Trophoblast cell (in vitro differentiated cells and primary cell): Measurements from ENCODE around the gene PSMD13.

Experiments
- DNase-seq, 2 donors: peaks; one replicate each; pipeline ENCODE4 v3.0.0-alpha.2; 2016
- H2AFZ ChIP-seq: 2 replicates; pipeline ENCODE4 v1.6.1; 2013; ENCODE audit warnings: low read length, moderate library complexity, mild to moderate bottlenecking; ENCODE audit not compliant: insufficient read depth, poor library complexity
- H2AK5ac ChIP-seq: 2 replicates; pipeline ENCODE4 v1.6.1; 2013; ENCODE audit warnings: mild to moderate bottlenecking, low read length
- H2BK120ac ChIP-seq: 2 replicates; pipeline ENCODE4 v1.6.1; 2013; ENCODE audit warnings: low read length, mild to moderate bottlenecking, moderate library complexity; ENCODE audit not compliant: insufficient read depth, poor library complexity
- H2BK12ac ChIP-seq: 2 replicates; pipeline ENCODE4 v1.6.1; 2013; ENCODE audit warnings: mild to moderate bottlenecking, low read length, moderate library complexity
- H2BK5ac ChIP-seq: 2 replicates; pipeline ENCODE4 v1.6.1; 2013; ENCODE audit warnings: low read length, low read depth, moderate library complexity, mild to moderate bottlenecking; ENCODE audit not compliant: poor library complexity
- H3K14ac ChIP-seq: 2 replicates; pipeline ENCODE4 v1.6.1; 2013; ENCODE audit warnings: mild to moderate bottlenecking, low read length
- H3K18ac ChIP-seq: 2 replicates; pipeline ENCODE4 v1.6.1; 2013; ENCODE audit warnings: mild to moderate bottlenecking, low read length
- H3K23ac ChIP-seq: 2 replicates; pipeline ENCODE4 v1.6.1; 2013; ENCODE audit warnings: low read length
- H3K27ac ChIP-seq: 2 replicates; pipeline ENCODE4 v1.5.1; 2013; ENCODE audit warnings: low read depth, mild to moderate bottlenecking, inconsistent platforms, low read length, moderate library complexity
- H3K27me3 ChIP-seq: 2 replicates; pipeline ENCODE4 v1.6.1; 2013; ENCODE audit warnings: inconsistent platforms, mild to moderate bottlenecking, low read length, moderate library complexity; ENCODE audit not compliant: insufficient read depth
- H3K36me3 ChIP-seq, 2 experiments: 1 replicate in 1 of 2; 2 replicates in 1 of 2; pipeline ENCODE4 v1.6.1; 2013; ENCODE audit warnings: low read length in 2 of 2, mild to moderate bottlenecking in 2 of 2, moderate library complexity in 1 of 2; ENCODE audit not compliant: insufficient read depth in 2 of 2, control insufficient read depth in 1 of 2
- H3K4ac ChIP-seq: 2 replicates; pipeline ENCODE4 v1.6.1; 2013; ENCODE audit warnings: low read depth, mild to moderate bottlenecking, low read length, moderate library complexity
- H3K4me1 ChIP-seq, 2 experiments: 1 replicate in 1 of 2; 2 replicates in 1 of 2; pipeline ENCODE4 v1.6.1; 2013; ENCODE audit warnings: low read length in 2 of 2, mild to moderate bottlenecking in 2 of 2, moderate library complexity in 1 of 2; ENCODE audit not compliant: insufficient read depth in 2 of 2, control insufficient read depth in 1 of 2
- H3K4me2 ChIP-seq: 2 replicates; pipeline ENCODE4 v1.6.1; 2013; ENCODE audit warnings: inconsistent platforms, mild to moderate bottlenecking, low read length, moderate library complexity
- H3K4me3 ChIP-seq: 2 replicates; pipeline ENCODE4 v1.5.1; 2013; ENCODE audit warnings: mild to moderate bottlenecking, low read depth, low read length, inconsistent platforms
- H3K79me1 ChIP-seq: one replicate; pipeline ENCODE4 v1.6.1; 2013; ENCODE audit warnings: low read length
- H3K79me2 ChIP-seq: 2 replicates; pipeline ENCODE4 v1.6.1; 2013; ENCODE audit warnings: low read length, mild to moderate bottlenecking; ENCODE audit not compliant: control insufficient read depth, insufficient read depth, poor library complexity
- H3K9ac ChIP-seq: 2 replicates; pipeline ENCODE4 v1.6.1; 2013; ENCODE audit warnings: mild to moderate bottlenecking, low read length
- H3K9me3 ChIP-seq: 2 replicates; pipeline ENCODE4 v1.6.1; 2013; ENCODE audit warnings: low read depth, mild to moderate bottlenecking, control low read depth, inconsistent platforms, low read length; ENCODE audit not compliant: insufficient read depth
- H4K12ac ChIP-seq: 2 replicates; pipeline ENCODE4 v1.6.1; 2013; ENCODE audit warnings: low read depth, mild to moderate bottlenecking, low read length, moderate library complexity
- H4K8ac ChIP-seq: 2 replicates; pipeline ENCODE4 v1.6.1; 2013; ENCODE audit warnings: low read depth, mild to moderate bottlenecking, low read length, moderate library complexity
- H4K91ac ChIP-seq: one replicate; pipeline ENCODE4 v1.6.1; 2013; ENCODE audit warnings: low read depth, mild to moderate bottlenecking, low read length, moderate library complexity
- WGBS: extraction: QIAGEN DNeasy Blood & Tissue Kit; methylation state at CpG from one replicate; pipeline ENCODE4 v1.1.7; 2013; ENCODE audit warnings: missing lambda C conversion rate; ENCODE audit not compliant: insufficient read length, insufficient coverage; ENCODE audit errors: extremely low coverage; 5-methylcytosine and 5-hydroxymethylcytosine counted together

Gene PSMD13

DNA sequence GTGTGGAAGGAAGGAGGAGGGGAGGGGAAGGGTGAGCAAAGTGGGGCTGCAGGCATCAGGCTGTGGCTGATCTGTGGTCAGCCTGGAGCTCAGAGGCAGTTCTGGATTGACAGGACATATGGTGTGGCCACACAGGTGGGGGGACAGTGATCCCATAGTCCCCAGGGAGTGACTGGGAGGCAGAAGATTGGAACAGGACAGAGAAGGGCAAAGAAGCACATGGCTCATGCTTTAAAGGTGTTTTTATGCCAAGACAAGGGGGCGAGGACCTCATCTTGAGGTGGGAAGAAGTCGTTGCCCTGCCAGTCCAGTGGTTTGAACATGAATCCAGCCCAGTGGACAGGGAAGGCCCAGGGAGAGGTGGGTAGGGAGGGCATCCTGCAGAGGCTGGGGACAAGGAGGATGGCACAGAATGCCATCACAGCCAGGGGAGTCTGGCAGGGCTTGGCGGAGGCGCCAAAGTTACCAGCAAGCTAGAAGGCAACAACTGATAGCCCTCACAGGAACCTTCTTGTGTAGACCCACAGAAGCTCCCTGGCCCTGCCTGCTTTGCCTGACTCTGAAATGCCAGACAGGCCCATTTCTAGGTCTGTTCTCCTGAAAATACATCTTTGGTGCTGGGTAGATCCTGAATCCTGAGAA, 32.7 kb upstream of the PSMD13 start:
- Histone ChIP-seq H2BK5ac (no peak overlapping the region), H3K4me1 (peaks cover 9 to 14% of the 10 kb centered on the region in 2 experiments), H3K27ac (no peak overlapping the region), H4K8ac (no peak overlapping the region), H2BK12ac (no peak overlapping the region), H3K9me3 (no peaks in the 10 kb centered on the region), H3K79me1 (peaks cover 18% of the 10 kb centered on the region), H2AFZ (no peak overlapping the region), H2BK120ac (no peak overlapping the region), H3K9ac (no peak overlapping the region), H2AK5ac (no peak overlapping the region), H3K14ac (no peak overlapping the region), H3K4ac (no peak overlapping the region), H4K12ac (no peak overlapping the region), H3K36me3 (peaks cover 35 to 38% of the 10 kb centered on the region in 2 experiments), H3K4me2 (no peak overlapping the region), H3K18ac (no peak overlapping the region), H3K27me3 (no peaks in the 10 kb centered on the region), H3K79me2 (peaks cover 24% of the 10 kb centered on the region), H4K91ac (no peak overlapping the region), H3K23ac (no peak overlapping the region), H3K4me3 (no peak overlapping the region)
- no peak for DNase-seq
- WGBS: no CpG with 5 or more reads among the region's 4 CpGs

GRCh38 chr11:204587-205109, 32.1 kb upstream of the PSMD13 start:
- Histone ChIP-seq H2AK5ac (no peak overlapping the region), H2AFZ (no peak overlapping the region), H4K91ac (no peak overlapping the region), H3K4ac (no peak overlapping the region), H3K4me1 (peaks cover 13 to 19% of the 10 kb centered on the region in 2 experiments), H3K18ac (no peak overlapping the region), H3K27ac (no peak overlapping the region), H3K23ac (no peak overlapping the region), H2BK5ac (no peak overlapping the region), H3K4me2 (no peak overlapping the region), H4K8ac (no peak overlapping the region), H3K27me3 (no peaks in the 10 kb centered on the region), H3K9ac (no peak overlapping the region), H3K36me3 (peaks cover 39 to 42% of the 10 kb centered on the region in 2 experiments), H4K12ac (no peak overlapping the region), H3K79me2 (peaks cover 29% of the 10 kb centered on the region), H3K4me3 (no peak overlapping the region), H3K79me1 (peaks cover 21% of the 10 kb centered on the region), H2BK120ac (no peak overlapping the region), H2BK12ac (no peak overlapping the region), H3K14ac (no peak overlapping the region), H3K9me3 (no peaks in the 10 kb centered on the region)
- WGBS: no CpG with 5 or more reads among the region's 12 CpGs
- no peak for DNase-seq

- Histone ChIP-seq H2BK12ac (no peak overlapping the region), H3K36me3 (peaks cover 43 to 47% of the 10 kb centered on the region in 2 experiments), H2BK5ac (no peak overlapping the region), H3K4me3 (no peak overlapping the region), H3K18ac (peak overlapping the region; percentile 15), H4K91ac (no peak overlapping the region), H4K12ac (no peak overlapping the region), H3K9ac (no peak overlapping the region), H3K4ac (peak overlapping the region; percentile 44), H2AK5ac (no peak overlapping the region), H3K23ac (no peak overlapping the region), H3K4me2 (no peak overlapping the region), H3K14ac (no peak overlapping the region), H3K79me2 (peaks cover 34% of the 10 kb centered on the region), H3K27ac (no peak overlapping the region), H2AFZ (no peak overlapping the region), H3K9me3 (no peaks in the 10 kb centered on the region), H3K27me3 (no peaks in the 10 kb centered on the region), H4K8ac (no peak overlapping the region), H3K79me1 (peaks cover 24% of the 10 kb centered on the region), H3K4me1 (peaks cover 19 to 26% of the 10 kb centered on the region in 2 experiments), H2BK120ac (no peak overlapping the region)
- no peak for DNase-seq
- no CpG with 5 or more reads among the region's 16 CpGs for WGBS
Observed at GRCh38 chr11:205221-206001, 31.4 kb upstream of the PSMD13 start.

DNA sequence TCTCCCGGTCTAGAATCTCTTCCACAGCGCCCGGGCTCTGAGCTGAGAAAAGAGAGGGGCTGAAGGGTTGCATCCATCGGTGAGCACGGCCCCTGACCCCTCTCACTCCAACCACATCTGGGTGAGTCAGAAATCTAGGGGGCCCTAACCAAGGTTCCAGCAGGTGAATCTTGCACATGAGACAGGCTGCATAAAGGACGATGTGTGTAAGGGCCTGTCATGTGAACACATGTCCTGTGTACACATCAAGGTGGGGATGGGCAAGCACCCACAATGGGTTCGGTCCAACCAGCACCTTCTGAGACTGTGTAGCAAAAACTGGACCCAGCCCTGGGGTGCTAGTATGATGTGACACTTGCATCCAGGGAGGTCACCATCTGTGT, 30.8 kb upstream of the PSMD13 start:
- no CpG with 5 or more reads among the region's 7 CpGs for WGBS
- H2BK5ac ChIP-seq: no peak overlapping the region
- H3K4me2 ChIP-seq: peak overlapping the region; percentile 89

More for the DNA sequence above, 30.8 kb upstream of the PSMD13 start:
- Histone ChIP-seq H2BK12ac (no peak overlapping the region), H3K4me3 (no peak overlapping the region), H2AFZ (no peak overlapping the region), H4K8ac (no peak overlapping the region), H3K23ac (no peak overlapping the region), H3K27ac (no peak overlapping the region), H3K36me3 (peaks cover 46 to 52% of the 10 kb centered on the region in 2 experiments), H2AK5ac (no peak overlapping the region), H4K12ac (no peak overlapping the region), H3K27me3 (no peaks in the 10 kb centered on the region), H3K9me3 (no peaks in the 10 kb centered on the region), H3K4ac (peak overlapping the region; percentile 99), H3K79me1 (peaks cover 24% of the 10 kb centered on the region), H3K18ac (no peak overlapping the region), H3K14ac (no peak overlapping the region), H3K9ac (no peak overlapping the region), H4K91ac (no peak overlapping the region), H3K4me1 (peaks cover 20 to 31% of the 10 kb centered on the region in 2 experiments), H3K79me2 (peaks cover 37% of the 10 kb centered on the region), H2BK120ac (no peak overlapping the region)
- DNase-seq: no peak
